ENCODE data around the gene PRICKLE2.

PRICKLE2 gene

GRCh38 chr3:64054488-64054887, 170.8 kb downstream of the PRICKLE2 start:
- in situ Hi-C loops (cut with HindIII; ENCODE audit: low sequenced_read_pairs), result no loop called here

- in situ Hi-C loops (cut with HindIII; ENCODE audit: low sequenced_read_pairs), result no loop called here
Observed at GRCh38 chr3:64053581-64053980, 171.7 kb downstream of the PRICKLE2 start.

- in situ Hi-C loops (cut with HindIII; ENCODE audit: low sequenced_read_pairs), result no loop called here
Observed at GRCh38 chr3:64053117-64053516, 172.1 kb downstream of the PRICKLE2 start.

GRCh38 chr3:64049832-64050231, 175.4 kb downstream of the PRICKLE2 start:
- in situ Hi-C loops (cut with HindIII; ENCODE audit: low sequenced_read_pairs), result loop anchor here (5.0 kb wide), 1 partner anchor 422 kb away; no protein-coding TSS in a partner anchor

DNA sequence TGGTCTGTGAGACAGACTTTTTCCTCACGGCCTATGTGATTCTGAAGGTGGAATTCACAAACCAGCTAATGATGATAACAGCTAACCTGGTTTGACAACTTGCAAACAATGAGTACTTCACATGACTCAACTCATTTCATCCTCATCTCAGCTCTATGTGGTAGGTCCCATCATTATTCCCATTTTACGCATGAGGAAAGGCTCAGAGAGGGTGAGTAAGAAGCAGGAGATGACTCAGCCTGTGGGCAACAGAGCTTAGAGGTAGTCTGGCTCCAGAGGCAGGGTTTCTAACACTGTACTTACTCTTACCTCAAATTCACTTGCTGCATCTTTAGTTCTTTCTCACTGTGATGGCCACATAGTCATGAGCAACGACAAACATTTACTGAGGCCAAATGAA, 176.1 kb downstream of the PRICKLE2 start:
- in situ Hi-C loops (cut with HindIII; ENCODE audit: low sequenced_read_pairs), result loop anchor here (5.0 kb wide), 1 partner anchor 423 kb away; no protein-coding TSS in a partner anchor

DNA sequence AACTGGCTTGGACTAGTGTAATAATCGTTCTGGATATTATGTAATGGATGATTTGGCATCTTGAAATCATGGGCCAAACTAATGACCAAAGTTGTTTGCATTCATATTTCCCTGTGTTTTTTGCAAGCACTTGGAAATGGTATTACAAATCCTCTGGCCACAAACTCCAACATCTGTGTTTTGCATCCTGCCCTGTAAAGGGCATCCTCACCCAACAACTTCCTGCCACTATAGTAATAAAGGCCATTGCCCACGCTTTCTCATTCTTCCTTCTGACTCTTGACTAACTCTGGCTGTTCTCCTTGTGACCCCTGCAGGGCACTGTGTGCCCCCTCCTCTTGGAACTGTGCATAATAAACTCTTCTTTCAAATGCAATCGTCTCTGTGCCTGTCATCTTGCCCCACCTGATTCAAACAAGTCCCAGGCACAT, 176.6 kb downstream of the PRICKLE2 start:
- in situ Hi-C loops (cut with HindIII; ENCODE audit: low sequenced_read_pairs), result loop anchor here (5.0 kb wide), 1 partner anchor 424 kb away; no protein-coding TSS in a partner anchor

- in situ Hi-C loops (cut with HindIII; ENCODE audit: low sequenced_read_pairs), result loop anchor here (5.0 kb wide), 1 partner anchor 425 kb away; no protein-coding TSS in a partner anchor
Observed at GRCh38 chr3:64047787-64048186, 177.5 kb downstream of the PRICKLE2 start.

DNA sequence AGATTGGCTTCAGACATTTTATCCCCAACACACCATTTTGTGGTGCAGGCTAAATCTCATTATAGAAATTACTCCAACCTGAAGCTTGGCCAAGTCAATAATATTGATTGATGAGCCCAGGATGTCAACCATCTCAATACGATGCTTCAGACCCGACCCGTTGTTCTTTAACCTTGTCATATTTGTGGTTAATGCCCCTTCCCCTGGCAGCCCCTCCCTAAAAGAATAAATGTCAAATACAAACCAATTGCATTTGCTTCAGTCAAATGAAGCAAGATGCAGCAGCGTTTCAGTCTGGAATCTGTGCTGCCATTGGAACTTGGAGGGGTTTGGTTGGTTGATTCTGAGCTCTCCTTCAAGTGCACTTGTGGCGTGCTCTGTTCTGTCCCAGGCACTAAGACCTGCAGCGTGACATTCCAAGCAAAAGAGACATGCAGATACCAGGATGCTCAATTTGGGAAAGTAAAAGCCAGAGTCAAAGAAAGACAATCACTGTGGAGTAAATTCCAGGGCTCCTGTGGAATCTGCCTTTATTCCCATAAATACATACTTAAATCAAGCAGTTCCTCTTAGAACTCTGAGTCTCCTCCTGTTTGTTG, 178.2 kb downstream of the PRICKLE2 start:
- in situ Hi-C loops (cut with HindIII; ENCODE audit: low sequenced_read_pairs), result loop anchor here (5.0 kb wide), 1 partner anchor 425 kb away; no protein-coding TSS in a partner anchor

DNA sequence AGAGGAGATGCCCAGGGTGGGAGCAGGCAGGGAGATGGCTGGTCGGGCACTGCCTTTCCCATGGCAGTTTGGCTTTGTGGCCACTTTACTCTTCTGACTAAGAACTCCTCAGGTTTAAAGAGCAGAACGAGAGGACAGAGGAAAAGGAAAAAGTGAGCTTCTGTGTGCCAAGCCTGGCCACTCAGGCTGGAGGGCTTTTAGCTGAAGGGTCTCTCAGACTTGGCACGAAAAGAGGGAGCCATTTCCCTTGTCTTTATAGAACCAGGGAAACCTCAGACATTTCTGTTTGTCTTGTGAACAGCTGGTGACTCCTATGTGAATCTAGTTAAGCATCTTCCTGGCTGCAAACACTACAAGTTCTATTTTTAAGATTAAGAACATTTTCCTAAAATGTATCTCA, 178.7 kb downstream of the PRICKLE2 start:
- in situ Hi-C loops (cut with HindIII; ENCODE audit: low sequenced_read_pairs), result loop anchor here (5.0 kb wide), 1 partner anchor 426 kb away; no protein-coding TSS in a partner anchor

GRCh38 chr3:64042952-64043351, 182.3 kb downstream of the PRICKLE2 start:
- in situ Hi-C loops (cut with HindIII; ENCODE audit: low sequenced_read_pairs), result no loop called here
